Measurements from ENCODE around the gene DIAPH1. TPM values are rescaled to one million over a fixed set of nuclear protein-coding genes. Genes with fewer than 3 reads are reported as not detected.

The DIAPH1 gene
- total RNA-seq (2014; rRNA removed; shearing (Covaris generic)), result 52.1 and 74.7 TPM in 2 replicates

DNA sequence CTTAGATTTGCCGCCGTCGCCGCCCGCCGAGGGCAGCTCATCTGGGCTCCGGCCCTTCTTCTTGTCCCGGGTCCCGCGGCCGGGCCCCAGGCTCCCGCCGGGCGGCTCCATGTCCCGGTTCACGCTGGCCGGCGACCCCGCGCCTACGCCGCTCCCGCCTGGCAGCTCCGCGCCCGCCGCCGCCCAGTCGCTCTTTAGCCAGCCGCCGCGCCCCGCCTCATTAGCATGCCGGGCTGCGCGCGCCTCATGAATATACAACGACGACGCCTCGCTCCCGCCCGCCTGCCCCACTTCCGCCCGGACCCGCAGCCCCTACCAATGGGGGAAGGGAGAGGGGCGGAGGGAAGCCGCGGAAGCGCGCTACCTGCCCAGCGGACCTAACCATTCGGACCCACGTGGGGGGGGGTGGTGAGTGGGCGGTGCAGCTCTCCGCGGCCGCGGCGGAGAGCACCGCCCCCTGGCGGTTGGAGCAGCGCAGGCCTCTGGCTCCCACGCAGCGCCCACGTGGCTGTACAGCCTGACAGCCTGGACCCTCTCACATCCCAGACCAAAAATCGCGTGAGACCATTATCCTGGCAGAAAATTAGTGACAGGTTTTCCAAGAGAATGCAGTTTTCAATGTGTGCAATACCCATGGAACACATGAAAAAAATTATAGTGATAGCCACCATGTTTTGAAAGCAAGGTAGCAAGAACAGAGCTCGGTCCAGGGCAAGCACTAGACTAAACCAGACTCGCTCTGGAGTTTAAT is at the start of gene DIAPH1:
Gene DIAPH1 (minus strand): TSS at position 197 of the 751 bp plus-strand sequence. CDS start 86 bp downstream, at position 111.
- peak; percentile 94 for DNase-seq (ENCODE audit: low spot score)

DNA sequence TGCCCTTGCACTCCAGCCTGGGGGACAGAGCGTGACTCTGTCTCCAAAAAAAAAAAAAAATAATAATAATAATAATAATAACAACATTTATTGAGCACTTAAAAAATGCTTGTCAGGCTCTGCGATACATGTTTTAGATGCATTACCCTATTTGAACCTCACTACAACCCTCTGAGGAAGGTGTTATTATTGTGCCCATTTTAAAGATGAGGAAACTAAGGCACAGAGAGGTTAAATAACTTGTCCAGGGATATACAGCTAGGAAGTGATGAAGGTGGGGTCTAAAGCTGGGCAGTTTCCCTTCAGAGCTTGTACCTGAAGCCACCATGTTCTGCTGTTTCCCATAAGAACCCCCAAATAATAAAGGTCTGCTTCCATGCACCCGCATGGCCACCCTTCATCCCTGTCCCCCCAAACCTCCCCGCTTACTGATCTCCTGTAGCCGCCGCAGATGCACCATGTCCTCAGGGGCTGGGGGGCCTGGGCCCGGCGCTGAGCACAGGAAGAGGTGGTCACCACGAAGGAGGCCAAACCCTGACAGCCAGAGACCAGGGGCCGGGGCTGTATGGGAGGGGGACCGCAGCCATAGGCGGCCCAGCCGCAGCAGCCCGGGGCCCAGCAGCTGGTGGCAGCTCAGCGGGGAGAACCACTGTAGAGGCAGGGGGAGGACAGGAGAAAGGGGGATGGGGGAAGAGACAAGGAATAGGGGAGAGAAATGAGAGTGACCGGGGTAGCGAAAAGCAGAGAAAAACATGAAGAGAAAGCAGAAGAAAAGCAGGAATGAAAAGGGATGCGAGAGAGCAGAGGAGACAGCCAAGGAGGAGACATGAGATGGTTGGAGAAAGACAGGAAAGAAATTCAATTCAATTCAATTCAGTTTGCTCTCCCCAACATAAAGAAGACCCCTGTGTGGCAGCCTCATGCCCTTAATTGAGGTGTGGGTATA is 47.5 kb upstream of the DIAPH1 start:
- no peak for DNase-seq (ENCODE audit: low spot score)

DNA sequence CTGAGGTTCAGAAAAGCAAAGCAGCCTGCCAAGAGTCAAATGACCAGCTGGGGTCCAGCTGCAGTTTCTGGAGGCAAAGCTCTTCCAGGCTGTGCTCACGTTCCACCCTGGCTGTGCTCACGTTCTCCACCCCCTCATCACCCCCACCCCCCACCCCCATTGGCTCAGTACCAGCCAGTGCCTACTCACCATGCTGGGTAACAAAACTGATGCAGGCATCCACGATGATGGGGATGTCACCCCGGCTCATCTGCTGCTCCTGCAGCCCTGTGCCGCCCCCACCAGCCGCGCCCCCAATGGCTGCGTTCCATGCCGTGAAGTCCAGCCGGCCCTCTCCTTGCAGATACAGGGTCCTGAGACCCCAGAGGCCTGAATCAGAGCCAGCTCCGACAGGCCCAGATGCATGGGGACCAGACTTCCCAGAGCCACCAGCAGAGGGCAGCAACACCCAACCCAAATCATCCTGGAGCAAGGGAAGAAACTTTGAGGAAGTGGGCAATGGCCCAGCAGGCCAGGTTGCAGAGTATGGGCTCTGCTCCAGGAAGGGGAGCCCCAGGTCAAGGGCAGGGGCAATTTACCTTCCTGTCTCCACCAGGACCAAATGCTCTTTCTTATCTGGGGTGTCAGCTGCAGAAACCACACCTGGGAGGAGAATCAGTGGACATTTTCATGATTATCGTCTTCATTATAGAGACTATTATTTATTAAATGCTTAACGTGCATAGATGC is 46.1 kb upstream of the DIAPH1 start:
- DNase-seq (ENCODE audit: low spot score), result peak; percentile 78

DNA sequence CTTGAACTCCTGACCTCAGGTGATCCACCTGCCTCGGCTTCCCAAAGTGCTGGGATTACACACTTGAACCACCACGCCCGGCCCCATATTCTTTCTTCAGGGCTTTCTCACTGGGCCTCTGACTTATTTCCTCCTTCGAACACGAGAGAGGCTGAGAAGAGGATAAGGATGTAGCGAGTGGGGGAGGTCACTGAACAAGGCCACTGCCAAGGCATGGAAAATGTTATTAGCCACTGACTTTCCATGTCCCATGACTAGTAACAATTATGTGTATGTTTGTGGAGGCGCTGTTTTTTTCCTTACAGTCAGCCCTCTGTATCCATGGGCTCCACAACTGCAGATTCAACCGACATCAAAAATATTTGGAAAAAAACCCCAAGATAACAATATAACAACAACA is 44.7 kb upstream of the DIAPH1 start:
- no peak for DNase-seq (ENCODE audit: low spot score)

DNA sequence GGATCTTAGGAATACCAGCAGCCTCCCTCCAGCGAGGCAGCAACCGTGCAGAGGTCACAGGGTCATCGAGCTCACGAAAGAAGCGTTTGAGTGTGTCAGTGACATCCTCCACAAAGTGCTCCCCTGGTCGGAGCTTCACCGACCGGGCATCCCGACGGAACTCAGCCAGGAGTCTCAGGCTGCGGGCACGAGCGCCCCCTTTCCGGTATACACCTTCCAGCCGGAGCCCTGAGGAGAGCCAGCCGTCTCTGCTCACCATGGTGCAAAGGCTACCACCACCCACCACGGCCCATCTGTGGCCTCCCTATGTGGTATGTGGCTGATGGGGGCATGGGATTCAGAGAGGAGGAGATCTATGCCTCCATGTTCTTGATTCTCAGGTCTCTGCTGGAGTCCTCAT is 43.2 kb upstream of the DIAPH1 start:
- DNase-seq (ENCODE audit: low spot score), result no peak

DNA sequence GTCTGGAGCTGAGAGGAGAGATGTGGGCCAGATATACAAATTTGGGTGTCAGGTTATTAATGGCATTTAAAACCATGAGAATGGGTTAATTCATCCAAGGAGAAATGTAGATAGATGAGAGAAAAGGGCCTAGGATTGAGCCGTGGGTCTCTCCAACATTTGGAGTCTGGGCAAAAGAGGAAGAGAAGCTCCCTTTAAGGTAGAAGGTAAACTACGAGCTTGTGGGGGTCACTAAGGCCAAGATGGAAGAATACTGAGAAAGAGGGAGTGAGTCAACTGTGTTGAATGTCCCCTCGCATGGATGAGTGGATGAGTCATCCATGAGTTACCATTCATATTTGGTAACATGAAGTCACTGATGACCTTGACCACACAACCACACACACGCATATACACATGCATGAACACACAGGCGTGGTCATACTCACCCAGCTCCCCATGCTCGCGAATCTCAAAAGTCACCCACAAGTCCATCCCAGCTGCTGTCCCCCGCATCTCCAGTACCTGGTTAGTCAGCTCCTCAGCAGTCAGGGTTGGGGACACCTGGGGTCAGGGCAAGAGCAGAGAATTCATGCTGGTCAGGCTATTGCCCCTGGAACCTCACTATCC is 39.2 kb upstream of the DIAPH1 start:
- no peak for DNase-seq (ENCODE audit: low spot score)

DNA sequence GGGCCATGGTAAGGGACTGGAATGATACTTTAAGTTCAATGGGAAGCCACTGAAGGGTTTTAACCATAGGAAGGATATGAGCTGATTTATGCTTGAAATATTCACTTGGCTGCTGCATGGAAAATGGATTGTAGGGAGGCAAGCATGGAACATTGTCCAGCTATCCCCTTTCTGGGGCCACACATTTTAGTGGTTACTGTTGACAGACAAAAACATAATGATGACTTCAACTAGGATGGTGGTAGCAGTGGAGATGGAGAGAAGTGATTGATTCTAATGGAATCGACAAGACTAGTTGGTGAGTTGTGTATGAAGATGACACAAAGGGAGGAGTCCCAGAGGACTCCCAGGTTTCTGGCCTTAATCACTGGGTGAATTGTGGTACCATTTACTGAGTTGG is 38.6 kb upstream of the DIAPH1 start:
- DNase-seq (ENCODE audit: low spot score), result no peak

DNA sequence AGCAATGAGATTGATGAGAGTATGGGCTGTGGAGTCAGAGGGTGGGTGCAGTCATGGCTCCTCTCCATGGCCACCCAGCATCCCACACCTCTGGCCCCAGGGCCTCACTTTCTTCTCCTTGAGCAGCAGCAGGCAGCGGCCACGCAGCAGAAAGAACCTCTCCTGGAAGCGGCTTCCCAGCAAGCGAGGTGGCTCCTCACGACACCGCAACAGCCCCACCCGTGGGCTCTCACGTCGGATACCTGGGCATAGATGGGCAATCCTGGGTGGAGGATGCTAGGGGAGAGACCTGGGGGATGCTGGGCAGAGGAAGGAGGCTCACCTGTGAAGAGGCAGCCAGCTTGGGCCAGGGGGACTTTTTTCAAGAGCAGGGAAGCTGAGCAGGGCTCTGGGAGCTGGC is 37.6 kb upstream of the DIAPH1 start:
- no peak for DNase-seq (ENCODE audit: low spot score)

DNA sequence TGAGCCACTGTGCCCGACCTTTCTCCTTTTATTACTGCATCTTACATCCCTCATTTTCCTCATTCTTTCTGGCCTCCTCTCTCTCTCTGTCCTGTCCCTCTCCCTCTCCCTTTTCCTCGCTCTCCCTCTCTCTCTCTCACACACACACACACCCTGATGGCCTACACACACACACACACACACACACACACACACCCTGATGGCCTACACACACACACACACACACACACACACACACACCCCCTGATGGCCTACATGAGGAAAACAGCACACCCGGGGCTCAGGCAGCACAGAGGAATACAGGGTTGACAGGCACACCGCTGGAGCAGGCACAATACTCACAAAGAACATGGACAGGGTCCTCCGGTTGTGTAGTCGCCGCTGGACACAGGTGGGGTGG is 36.2 kb upstream of the DIAPH1 start:
- no peak for DNase-seq (ENCODE audit: low spot score)

DNA sequence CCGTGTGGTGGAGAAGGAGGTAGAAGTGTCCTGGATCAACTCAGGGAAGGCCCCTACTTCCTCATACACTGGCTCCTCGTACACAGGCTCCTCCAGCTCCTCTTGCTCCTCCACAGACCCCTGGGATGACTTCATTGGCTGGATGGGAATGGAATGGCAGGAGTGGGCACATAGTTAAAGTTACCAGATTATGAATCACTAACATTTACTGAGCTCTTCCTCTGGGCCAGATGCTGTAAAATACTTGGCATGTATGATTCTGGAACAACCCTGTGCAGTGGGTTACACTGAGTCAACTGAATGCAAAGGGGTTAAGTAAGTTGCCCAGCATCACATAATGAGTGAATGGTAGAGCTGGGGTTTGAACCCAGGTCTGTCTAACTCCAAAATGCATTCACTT is 35.5 kb upstream of the DIAPH1 start:
- no peak for DNase-seq (ENCODE audit: low spot score)

DNA sequence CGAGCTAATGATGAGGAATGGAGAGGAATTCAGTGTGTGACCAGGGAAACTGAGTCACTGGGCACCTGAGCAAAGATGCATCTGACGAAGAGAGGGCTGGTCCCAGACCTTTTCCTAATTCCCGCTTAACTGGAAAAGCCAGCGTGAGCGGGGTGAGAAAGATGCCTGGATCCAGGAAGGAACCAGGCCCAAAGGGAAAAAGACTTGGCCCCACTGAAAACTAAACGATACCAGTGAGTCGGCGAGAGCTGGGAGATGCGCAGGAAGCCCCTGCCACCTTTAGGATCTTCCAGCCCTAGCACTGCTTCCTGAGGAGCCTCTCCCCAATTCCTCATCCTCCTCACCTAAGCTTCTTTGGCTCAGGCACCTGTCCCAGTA is 32.9 kb upstream of the DIAPH1 start:
- no peak for DNase-seq (ENCODE audit: low spot score)

DNA sequence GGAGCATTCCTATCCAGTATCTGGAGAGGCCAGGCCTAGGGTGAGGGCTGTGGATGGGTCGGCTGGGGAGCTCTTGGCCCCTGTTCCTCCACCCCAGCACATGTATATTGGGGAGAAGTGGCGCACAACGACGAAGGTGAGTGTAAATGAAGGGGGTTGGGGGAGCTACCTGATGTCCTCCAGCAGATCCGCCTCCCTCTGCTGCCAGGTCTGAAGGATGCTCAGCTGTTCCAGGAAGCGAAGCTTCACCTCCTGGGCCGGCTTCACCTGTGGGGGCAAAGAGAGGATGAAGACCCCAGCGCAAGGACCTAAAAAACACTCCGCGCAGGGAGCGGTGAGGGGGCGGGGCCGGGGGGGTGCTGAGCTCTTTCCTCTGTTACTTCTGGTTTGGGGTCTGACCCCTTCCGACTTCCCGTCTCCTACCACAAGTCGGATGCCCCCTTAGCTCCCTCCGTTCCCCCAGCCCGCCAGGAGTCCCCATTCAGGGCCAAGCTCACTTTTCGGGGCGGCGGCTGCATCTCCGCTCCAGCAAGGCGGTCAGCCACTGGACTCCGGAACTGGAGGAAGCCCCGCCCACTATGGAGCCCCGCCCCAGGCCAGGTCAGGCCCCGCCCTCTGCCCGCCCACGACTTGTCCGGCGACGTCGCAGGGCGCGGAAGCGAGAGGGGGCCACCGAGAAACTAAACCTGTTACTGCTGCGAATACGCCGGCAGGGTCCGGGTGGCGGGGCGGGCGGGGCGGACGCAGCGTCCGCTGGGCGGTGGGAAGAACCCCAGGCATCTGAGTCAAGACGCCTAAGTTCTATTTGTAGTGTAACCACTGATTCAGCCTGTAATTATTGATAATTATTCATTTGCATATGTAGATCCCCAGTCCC is 32.3 kb upstream of the DIAPH1 start, which contains the start of gene FCHSD1:
Gene FCHSD1 (minus strand): TSS at position 568 of the 877 bp plus-strand sequence. CDS start 50 bp downstream, at position 518.
- peak; percentile 83 for DNase-seq (ENCODE audit: low spot score)

DNA sequence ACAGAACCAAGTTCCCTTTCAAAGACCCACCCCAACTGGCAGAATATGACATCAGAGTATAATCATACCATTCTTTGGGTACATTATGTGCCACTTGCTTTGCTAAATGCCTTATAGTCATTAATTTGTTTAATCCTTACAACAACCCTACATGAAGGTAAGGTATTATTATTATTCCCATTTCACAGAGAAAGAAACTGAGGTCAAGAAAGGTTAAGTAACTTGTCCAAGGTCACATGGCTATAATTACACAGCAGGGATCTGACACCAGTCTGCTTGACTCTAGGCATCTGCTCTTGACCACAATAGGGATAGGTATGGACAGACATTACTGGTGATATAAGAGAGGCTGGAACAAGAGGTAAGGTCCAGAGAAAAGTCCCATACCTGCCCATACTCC is 31.2 kb upstream of the DIAPH1 start:
- no peak for DNase-seq (ENCODE audit: low spot score)

DNA sequence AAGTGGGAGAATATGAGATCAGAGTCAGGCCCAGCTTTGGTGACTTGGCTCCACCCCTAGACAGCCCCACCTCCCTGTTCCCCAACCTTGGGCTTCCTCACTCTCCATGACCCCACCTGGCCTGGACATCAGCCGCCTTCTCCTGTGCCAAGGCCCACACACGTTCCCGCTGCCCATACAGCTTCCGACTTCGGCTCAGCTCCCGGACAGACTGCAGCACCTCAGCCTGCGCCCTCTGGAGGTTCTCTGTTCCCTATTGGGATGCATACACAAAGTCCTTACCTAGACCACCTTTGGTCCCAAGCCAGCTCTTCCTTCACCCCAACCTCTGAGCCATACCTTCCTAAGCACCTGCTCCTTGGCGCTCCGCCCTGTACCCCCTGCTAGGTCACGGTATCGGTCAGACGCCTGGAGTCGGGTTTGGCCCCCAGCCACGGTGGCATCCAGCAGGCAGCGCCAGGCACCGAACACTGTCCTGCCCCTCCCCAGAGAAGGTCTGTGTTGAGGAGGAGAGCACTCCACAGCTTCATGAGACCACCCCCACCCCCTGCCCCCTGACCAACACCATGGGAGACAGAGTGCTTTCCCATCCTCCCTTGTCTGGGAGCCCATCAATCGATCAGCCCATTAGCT is 30.4 kb upstream of the DIAPH1 start:
- no peak for DNase-seq (ENCODE audit: low spot score)

DNA sequence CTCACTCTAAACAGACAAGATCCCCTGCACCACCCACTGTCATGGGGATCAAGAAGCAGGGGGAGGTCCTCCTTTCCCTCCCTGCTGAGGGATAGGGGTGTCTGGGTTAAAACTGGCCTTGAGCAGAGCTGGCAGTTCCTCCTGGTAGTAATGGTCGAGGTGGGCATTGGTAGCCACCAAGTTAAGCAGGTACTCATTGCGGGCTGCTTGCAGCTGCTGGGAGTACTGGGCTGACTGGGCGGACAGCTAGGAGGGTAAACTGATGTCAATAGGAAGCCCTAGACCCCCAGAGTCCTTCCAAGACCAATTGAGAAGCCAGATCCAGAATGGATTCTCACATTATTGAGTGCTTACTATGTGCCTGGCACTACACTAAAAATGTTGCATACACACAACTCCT is 29.1 kb upstream of the DIAPH1 start:
- no peak for DNase-seq (ENCODE audit: low spot score)

DNA sequence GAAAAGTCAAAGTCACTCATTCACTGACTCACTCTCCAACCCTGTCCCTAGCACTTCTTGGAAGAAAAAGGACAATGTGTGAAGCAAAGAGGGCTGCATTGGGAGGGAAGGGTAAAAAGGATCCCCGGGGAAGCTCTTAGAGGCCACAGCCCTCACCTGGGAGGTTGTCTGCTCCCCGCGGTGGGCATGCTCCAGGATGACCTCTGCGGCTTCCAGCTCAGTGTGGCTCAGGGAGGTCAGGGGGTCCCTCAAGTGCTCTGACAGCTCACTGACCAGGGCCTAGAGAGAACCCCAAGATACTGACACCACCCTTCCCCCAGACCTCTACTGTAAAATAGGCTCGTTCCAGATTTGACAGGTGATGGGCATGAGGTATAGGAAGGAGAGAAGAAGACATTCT is 28.4 kb upstream of the DIAPH1 start:
- DNase-seq (ENCODE audit: low spot score), result no peak

DNA sequence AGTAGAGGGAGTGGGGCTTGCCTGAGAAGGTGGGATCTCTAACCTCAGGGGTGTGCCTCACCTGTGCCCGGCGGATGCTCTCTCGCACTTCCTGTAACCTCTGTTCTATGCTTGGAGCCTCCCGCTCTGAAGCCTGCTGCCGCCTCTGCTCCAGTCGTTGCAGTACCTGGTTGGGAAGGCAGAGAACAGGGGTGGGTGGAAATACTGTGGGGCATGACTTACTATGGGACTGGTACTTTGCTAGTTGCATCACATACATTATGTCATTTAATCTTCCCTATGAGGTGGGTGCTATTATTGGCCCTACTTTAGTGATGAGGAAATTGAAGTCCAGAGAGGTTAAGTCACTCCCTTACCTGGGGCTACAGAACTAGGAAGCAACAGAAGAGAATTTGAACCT is 27.2 kb upstream of the DIAPH1 start:
- no peak for DNase-seq (ENCODE audit: low spot score)

DNA sequence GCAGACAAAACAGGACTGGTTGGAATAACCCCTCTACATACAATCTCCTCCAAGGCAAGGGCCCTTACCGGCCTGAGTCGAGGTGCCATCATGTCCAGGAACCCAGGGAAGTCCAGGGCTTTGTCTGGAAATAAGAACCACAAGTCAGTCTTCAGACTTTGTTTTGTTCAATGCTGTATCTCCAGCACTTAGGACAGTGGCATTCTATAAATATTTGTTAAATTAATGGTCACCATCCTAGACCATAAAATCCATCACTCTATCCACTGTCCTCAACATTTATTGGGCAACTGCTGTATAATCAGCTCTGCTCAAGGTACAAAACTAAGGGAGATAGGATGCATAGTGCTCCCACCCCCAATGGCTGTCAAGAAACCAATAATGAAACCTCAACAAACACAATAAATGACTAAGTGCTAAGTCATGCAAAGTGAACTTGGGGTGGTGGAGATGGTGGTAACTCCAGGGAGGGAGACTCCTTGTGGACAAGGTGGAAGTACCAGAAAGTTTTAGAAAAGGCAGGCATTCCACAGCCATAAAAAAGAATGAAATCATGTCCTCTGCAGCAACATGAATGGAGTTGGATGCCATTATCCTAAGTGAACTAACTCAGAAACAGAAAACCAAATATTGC is 23.0 kb upstream of the DIAPH1 start:
- DNase-seq (ENCODE audit: low spot score), result peak; percentile 74

DNA sequence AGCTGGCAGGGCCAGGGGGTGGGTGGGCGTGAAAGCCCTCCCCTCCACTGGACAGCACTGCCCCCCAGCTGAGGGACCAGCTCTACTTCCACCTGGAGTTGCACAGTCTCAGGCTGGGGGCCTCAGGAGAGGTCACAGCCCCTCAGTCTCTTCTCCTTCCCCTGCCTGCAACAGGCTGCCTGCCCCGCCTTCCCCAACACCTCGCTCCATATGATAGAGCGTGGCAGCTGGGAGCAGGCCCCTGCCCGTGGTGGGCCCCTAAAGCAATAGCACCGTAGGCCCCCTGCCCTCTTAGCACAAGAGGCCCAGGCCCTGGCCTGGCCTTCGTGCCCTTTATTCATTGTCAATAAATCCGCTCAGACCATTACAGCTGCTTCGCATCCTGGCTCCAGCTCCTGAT is 21.9 kb upstream of the DIAPH1 start:
- no peak for DNase-seq (ENCODE audit: low spot score)

DNA sequence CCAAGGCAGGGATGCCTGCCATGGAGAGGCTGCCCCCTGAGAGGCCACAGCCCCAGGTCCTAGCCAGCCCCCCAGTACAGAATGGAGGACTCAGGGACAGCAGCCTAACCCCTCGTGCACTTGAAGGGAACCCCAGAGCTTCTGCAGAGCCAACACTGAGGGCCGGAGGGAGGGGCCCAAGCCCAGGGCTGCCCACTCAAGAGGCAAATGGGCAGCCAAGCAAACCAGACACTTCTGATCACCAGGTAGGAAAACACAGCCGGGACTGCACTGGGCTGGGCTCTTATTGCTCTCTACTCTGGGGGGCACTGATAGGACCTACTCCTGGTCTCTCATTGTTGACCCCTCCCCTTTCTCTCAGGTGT is 21.2 kb upstream of the DIAPH1 start:
- DNase-seq (ENCODE audit: low spot score), result no peak

Measured in HT-29 (cell line).